Fibroblast of the aortic adventitia (primary cell): ENCODE results near the gene RS1. TPM values are rescaled to one million over a fixed set of nuclear protein-coding genes. Genes with fewer than 3 reads are reported as not detected.

Source experiments
- DNase-seq: peaks from one replicate; pipeline ENCODE4 v3.0.0-alpha.2; 2010; ENCODE audit warnings: low read depth
- H3K4me3 ChIP-seq: 2 replicates; pipeline ENCODE4 v1.5.1; 2011; ENCODE audit warnings: low read depth, mild to moderate bottlenecking, control low read depth, low read length, moderate library complexity
- CTCF ChIP-seq: IDR thresholded peaks from 2 replicates; pipeline ENCODE4 v1.5.1; 2011; ENCODE audit warnings: mild to moderate bottlenecking, low read length, control low read depth, inconsistent platforms; ENCODE audit not compliant: insufficient read depth
- total RNA-seq: library from RNA; depleted of rRNA; stranded (reverse); fragments of >200 nt; gene quantifications from 2 replicates; pipeline ENCODE4 v1.2.3, GENCODE V29; 2012; ENCODE audit warnings: low replicate concordance

RS1 gene
- not detected in 2 replicates for total RNA-seq

GRCh38 chrX:18672008-18672407 is at the start of gene RS1:
Gene RS1, minus strand, starts transcription at chrX:18672108. Its CDS starts 40 bp downstream, at chrX:18672068.
- H3K4me3 ChIP-seq: no peak within 1 kb of the TSS
- no peak for DNase-seq
- TF ChIP-seq CTCF: no peak

GRCh38 chrX:18719852-18720251 is 47.9 kb upstream of the RS1 start:
- DNase-seq: no peak
- no peak for TF ChIP-seq CTCF
- no peak overlapping the region for H3K4me3 ChIP-seq

DNA sequence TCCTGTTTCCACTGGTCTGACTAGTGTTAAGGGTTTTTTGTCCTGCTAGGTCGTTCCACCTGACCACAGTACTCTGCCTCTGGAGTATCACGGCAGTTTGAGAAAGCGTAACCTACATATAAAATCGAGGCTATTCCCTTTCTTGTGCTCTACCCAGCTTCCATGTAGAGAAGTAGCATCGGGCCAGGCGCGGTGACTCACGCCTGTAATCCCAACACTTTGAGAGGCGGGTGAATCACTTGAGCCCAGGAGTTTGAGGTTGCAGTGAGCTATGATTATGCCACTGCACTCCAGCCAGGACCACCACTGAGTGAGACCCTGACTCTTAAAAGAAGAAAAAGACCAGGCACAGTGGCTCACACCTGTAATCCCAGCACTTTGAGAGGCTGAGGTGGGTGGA is 43.0 kb upstream of the RS1 start:
- no peak for TF ChIP-seq CTCF
- no peak overlapping the region for H3K4me3 ChIP-seq
- DNase-seq: no peak

GRCh38 chrX:18709833-18710232 is 37.9 kb upstream of the RS1 start:
- no peak for DNase-seq
- H3K4me3 ChIP-seq: no peak overlapping the region
- TF ChIP-seq CTCF: no peak

DNA sequence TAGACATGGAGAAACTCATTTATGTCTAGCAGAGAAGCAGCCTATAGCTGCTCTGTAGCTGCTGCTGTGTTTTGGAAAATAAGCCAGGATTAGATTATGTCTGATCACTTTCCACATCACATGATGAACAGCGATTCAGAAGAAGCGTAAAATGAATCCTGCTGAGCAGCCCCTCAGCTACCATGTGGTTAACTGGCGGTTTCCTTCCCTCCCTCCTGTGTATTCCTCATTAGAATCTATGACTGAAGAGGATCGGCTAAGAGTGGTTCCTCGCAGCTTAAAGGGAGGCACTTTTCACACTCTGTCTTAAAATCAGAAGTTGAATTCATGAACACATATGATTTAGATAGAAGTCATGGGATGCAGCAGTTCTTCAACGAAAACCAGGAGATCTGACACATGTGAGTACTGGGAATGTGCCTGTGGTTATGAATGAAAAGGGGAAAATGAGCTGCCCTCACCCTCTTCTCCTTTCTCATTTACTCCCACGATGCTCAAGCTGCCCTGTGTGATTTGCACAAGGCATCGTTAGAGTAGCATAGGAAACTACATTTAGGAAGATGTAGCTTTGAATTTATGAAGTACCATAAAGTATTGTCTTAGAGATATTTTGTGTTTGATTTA is 35.6 kb upstream of the RS1 start, which contains the start of gene PPEF1:
Gene PPEF1, plus strand, starts transcription at position 220 of the 624 bp plus-strand sequence. Its CDS starts 136 bp downstream, at position 356.
- H3K4me3 ChIP-seq: no peak within 1 kb of the TSS
- no peak for DNase-seq

GRCh38 chrX:18702362-18703195 is 30.7 kb upstream of the RS1 start:
- no peak for TF ChIP-seq CTCF
- H3K4me3 ChIP-seq: no peak overlapping the region
- DNase-seq: peak; percentile 51

More for the DNA sequence above, 35.6 kb upstream of the RS1 start, which contains the start of gene PPEF1:
- TF ChIP-seq CTCF: no peak
